ENCODE results near the gene OR3A2.
"Not testable (repeated sequence)": the region's sequence is repeated elsewhere in the genome, so short reads cannot be mapped to it uniquely, and the experiment has no call there.

Gene OR3A2

DNA sequence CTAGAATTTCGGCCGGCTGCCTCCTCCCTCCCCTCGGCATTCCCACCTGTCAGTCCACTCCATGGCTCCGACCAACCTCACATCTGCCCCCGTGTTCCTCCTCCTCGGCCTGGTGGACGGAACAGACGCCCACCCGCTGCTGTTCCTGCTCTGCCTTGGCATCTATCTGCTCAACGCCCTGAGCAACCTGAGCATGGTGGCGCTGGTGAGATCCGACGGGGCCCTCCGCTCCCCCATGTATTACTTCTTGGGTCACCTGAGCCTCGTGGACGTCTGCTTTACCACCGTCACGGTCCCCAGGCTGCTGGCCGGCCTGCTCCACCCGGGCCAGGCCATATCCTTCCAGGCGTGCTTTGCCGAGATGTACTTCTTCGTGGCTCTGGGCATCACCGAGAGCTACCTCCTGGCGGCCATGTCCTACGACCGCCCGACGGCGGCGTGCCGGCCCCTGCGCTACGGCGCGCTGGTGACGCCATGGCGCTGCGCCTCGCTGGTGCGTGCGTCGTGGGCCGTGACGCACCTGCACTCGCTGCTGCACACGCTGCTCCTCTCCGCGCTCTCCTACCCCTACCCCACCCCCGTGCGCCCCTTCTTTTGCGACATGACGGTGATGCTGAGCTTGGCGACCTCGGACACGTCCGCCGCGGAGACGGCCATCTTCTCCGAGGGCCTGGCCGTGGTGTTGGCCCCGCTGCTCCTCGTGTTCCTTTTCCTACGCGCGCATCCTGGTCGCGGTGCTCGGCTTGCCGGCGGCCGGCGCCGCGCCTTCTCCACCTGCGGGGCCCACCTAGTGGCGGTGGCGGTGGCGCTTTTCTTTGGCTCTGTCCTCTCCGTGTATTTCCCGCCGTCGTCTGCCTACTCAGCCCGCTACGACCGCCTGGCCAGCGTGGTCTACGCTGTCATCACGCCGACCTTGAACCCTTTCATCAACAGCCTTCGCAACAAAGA, at the start of gene OR3A2:
Gene OR3A2, minus strand, starts transcription at position 440 of the 948 bp plus-strand sequence.
- H3K4me3 ChIP-seq (ENCODE audit: low read length in 2 of 2): no peak within 1 kb of the TSS
- H3K27me3 ChIP-seq (ENCODE audit: control insufficient read depth in 2 of 2, insufficient read depth in 2 of 2, low read length in 2 of 2): peaks cover 0 to 5% of the 10 kb centered on the region in 2 donors
- H3K4me1 ChIP-seq (ENCODE audit: control insufficient read depth in 2 of 2, insufficient read depth in 2 of 2, low read length in 2 of 2): no peaks in the 10 kb centered on the region
- H3K27ac ChIP-seq (ENCODE audit: low read depth in 2 of 2, low read length in 2 of 2): no peak within 1 kb of the TSS
- no peaks in the 10 kb centered on the region for H3K36me3 ChIP-seq (ENCODE audit: control insufficient read depth in 2 of 2, insufficient read depth in 2 of 2, low read length in 2 of 2)
- H3K9me3 ChIP-seq (ENCODE audit: control insufficient read depth in 2 of 2, low read length in 2 of 2): no peaks in the 10 kb centered on the region
- no peak within 1 kb of the TSS for H3K9ac ChIP-seq (ENCODE audit: low read depth in 1 of 2, low read length in 2 of 2)

DNA sequence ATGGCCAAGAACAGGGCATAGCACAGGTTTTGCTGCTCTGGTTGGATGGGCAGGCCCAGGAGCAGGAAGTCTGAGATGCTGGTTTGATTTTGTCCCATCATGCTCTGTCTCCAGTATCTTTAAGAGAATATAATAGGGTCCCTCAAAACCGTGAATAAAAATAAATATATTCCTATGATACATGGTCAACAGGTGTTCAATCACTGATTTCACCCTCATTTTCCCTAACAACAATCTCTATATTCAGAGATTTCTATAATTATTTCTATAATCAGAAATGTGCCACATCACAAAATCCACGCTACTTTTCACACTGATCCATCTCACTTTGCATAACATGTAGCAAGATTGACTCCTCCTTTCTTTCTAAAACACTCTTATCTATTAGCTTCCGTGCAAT, 47.6 kb upstream of the OR3A2 start, which contains the start of gene OR1E2:
Gene OR1E2, minus strand, starts transcription at position 101 of the 400 bp plus-strand sequence. Its CDS starts 0 bp downstream, at position 101.
- H3K27me3 ChIP-seq (ENCODE audit: control insufficient read depth in 2 of 2, insufficient read depth in 2 of 2, low read length in 2 of 2): no peaks in the 10 kb centered on the region
- no peak within 1 kb of the TSS for H3K9ac ChIP-seq (ENCODE audit: low read depth in 1 of 2, low read length in 2 of 2)
- H3K27ac ChIP-seq (ENCODE audit: low read depth in 2 of 2, low read length in 2 of 2): no peak within 1 kb of the TSS
- H3K4me3 ChIP-seq (ENCODE audit: low read length in 2 of 2): no peak within 1 kb of the TSS
- H3K9me3 ChIP-seq (ENCODE audit: control insufficient read depth in 2 of 2, low read length in 2 of 2): no peaks in the 10 kb centered on the region
- no peaks in the 10 kb centered on the region for H3K36me3 ChIP-seq (ENCODE audit: control insufficient read depth in 2 of 2, insufficient read depth in 2 of 2, low read length in 2 of 2)
- H3K4me1 ChIP-seq (ENCODE audit: control insufficient read depth in 2 of 2, insufficient read depth in 2 of 2, low read length in 2 of 2): no peaks in the 10 kb centered on the region

DNA sequence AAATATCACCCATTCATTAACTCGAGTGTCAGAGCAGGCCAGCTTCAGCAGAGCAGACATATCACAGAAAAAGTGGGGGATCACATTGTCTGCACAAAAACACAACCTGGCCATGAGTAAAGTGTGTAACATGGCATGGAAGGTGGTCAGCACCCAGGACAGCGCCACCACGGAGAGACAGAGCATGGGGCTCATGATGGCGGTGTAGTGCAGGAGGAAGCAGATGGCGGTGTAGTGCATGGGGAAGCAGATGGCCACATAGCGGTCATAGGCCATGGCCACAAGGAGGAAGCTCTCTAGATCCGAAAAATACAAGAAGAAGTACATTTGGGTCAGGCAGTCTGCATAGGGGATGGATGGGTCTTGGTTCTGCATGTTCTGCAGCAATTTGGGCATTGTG, 47.1 kb upstream of the OR3A2 start:
- H3K4me1 ChIP-seq (ENCODE audit: control insufficient read depth in 2 of 2, insufficient read depth in 2 of 2, low read length in 2 of 2); H3K9me3 ChIP-seq (ENCODE audit: control insufficient read depth in 2 of 2, low read length in 2 of 2); H3K9ac ChIP-seq (ENCODE audit: low read depth in 1 of 2, low read length in 2 of 2); H3K27me3 ChIP-seq (ENCODE audit: control insufficient read depth in 2 of 2, insufficient read depth in 2 of 2, low read length in 2 of 2); H3K36me3 ChIP-seq (ENCODE audit: control insufficient read depth in 2 of 2, insufficient read depth in 2 of 2, low read length in 2 of 2); H3K27ac ChIP-seq (ENCODE audit: low read depth in 2 of 2, low read length in 2 of 2); H3K4me3 ChIP-seq (ENCODE audit: low read length in 2 of 2): not testable (repeated sequence)

DNA sequence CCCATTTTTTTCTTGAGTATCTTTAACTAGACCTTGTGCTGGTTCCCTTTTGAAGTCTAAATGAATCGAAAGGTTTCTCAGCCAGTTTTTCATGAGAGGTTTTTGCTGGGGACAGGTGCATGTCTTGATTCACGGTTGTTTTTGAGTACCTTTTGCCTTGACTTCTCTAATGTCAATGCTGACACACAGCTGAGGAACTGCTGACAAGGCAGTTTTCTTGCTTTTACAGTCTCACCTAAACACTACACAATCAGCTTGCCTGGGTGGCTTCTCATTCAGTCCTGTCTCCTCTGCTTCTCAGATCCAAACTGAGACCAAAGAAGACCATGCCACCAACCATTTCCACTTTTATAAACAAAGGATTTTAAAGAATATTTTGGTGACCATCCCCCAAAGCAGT, 32.1 kb upstream of the OR3A2 start:
- H3K9ac ChIP-seq (ENCODE audit: low read depth in 1 of 2, low read length in 2 of 2): no peak overlapping the region
- H3K4me3 ChIP-seq (ENCODE audit: low read length in 2 of 2): no peak overlapping the region
- H3K9me3 ChIP-seq (ENCODE audit: control insufficient read depth in 2 of 2, low read length in 2 of 2): no peaks in the 10 kb centered on the region
- no peak overlapping the region for H3K27ac ChIP-seq (ENCODE audit: low read depth in 2 of 2, low read length in 2 of 2)
- H3K27me3 ChIP-seq (ENCODE audit: control insufficient read depth in 2 of 2, insufficient read depth in 2 of 2, low read length in 2 of 2): no peaks in the 10 kb centered on the region
- no peaks in the 10 kb centered on the region for H3K4me1 ChIP-seq (ENCODE audit: control insufficient read depth in 2 of 2, insufficient read depth in 2 of 2, low read length in 2 of 2)
- H3K36me3 ChIP-seq (ENCODE audit: control insufficient read depth in 2 of 2, insufficient read depth in 2 of 2, low read length in 2 of 2): no peaks in the 10 kb centered on the region

DNA sequence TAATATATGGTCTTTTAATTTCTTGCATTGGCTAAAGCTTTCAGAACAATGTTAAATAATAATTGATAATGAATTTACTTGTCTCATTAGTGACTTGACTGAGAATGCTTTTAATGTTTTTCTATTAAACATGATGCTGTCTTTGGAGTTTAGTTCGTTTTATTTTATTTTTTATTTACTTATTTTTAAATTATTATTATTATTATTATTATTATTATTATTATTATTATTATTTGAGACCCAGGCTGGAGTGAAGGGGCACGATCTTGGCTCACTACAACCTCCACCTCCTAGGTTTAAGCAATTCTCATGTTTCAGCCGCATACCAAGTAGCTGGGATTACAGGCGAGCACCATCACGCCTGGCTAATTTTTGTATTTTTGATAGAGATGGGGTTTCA, 29.5 kb upstream of the OR3A2 start:
- no peaks in the 10 kb centered on the region for H3K27me3 ChIP-seq (ENCODE audit: control insufficient read depth in 2 of 2, insufficient read depth in 2 of 2, low read length in 2 of 2)
- no peak overlapping the region for H3K4me3 ChIP-seq (ENCODE audit: low read length in 2 of 2)
- no peaks in the 10 kb centered on the region for H3K36me3 ChIP-seq (ENCODE audit: control insufficient read depth in 2 of 2, insufficient read depth in 2 of 2, low read length in 2 of 2)
- H3K27ac ChIP-seq (ENCODE audit: low read depth in 2 of 2, low read length in 2 of 2): no peak overlapping the region
- no peak overlapping the region for H3K9ac ChIP-seq (ENCODE audit: low read depth in 1 of 2, low read length in 2 of 2)
- no peaks in the 10 kb centered on the region for H3K4me1 ChIP-seq (ENCODE audit: control insufficient read depth in 2 of 2, insufficient read depth in 2 of 2, low read length in 2 of 2)
- H3K9me3 ChIP-seq (ENCODE audit: control insufficient read depth in 2 of 2, low read length in 2 of 2): no peaks in the 10 kb centered on the region

DNA sequence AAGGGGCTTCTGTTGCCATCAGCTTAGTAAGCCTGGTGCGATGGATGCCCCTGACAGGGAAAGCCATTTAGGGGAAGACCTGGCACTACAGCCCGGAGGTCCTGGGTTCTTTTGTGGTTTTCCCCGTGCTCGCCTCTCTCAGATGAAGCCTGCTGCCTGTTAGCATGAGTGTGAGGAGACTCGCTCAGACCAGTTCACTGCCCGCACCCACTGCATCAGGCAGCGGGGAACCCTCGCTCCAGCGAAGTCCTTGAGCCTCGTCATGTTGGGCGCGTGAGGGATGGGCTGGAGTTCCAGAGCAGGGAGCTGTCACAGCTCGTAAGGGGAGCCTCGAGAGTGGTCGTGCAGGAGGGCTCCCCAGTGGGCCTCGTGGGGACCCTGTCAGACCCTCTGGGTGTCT, 26.1 kb upstream of the OR3A2 start:
- not testable (repeated sequence) for H3K27me3 ChIP-seq (ENCODE audit: control insufficient read depth in 2 of 2, insufficient read depth in 2 of 2, low read length in 2 of 2); H3K9me3 ChIP-seq (ENCODE audit: control insufficient read depth in 2 of 2, low read length in 2 of 2); H3K27ac ChIP-seq (ENCODE audit: low read depth in 2 of 2, low read length in 2 of 2); H3K4me3 ChIP-seq (ENCODE audit: low read length in 2 of 2); H3K36me3 ChIP-seq (ENCODE audit: control insufficient read depth in 2 of 2, insufficient read depth in 2 of 2, low read length in 2 of 2); H3K4me1 ChIP-seq (ENCODE audit: control insufficient read depth in 2 of 2, insufficient read depth in 2 of 2, low read length in 2 of 2); H3K9ac ChIP-seq (ENCODE audit: low read depth in 1 of 2, low read length in 2 of 2)

DNA sequence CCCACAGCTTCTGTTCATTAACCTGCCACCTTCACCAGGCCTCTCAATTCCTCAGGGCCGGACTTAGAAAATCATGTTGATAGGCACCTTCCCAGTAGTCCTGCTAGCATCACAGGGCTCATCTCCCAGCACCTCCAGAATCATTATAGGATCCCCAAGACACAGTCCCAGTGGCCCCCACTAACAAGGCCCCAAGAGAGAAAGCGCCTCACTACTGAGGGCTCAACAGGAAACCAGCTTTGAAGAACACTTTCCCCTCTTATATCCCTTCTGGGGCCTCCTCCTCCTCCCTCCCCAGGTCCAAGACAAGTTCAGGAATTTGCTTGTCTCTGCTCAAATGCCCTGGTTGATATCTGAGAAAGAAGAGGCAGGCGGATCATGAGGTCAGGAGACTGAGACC, 25.0 kb upstream of the OR3A2 start, which contains the start of gene OR3A3:
Gene OR3A3, plus strand, starts transcription at position 301 of the 400 bp plus-strand sequence.
- Histone ChIP-seq H3K9me3 (ENCODE audit: control insufficient read depth in 2 of 2, low read length in 2 of 2) (no peaks in the 10 kb centered on the region), H3K4me3 (ENCODE audit: low read length in 2 of 2) (no peak within 1 kb of the TSS), H3K27me3 (ENCODE audit: control insufficient read depth in 2 of 2, insufficient read depth in 2 of 2, low read length in 2 of 2) (no peaks in the 10 kb centered on the region), H3K9ac (ENCODE audit: low read depth in 1 of 2, low read length in 2 of 2) (no peak within 1 kb of the TSS), H3K36me3 (ENCODE audit: control insufficient read depth in 2 of 2, insufficient read depth in 2 of 2, low read length in 2 of 2) (no peaks in the 10 kb centered on the region), H3K27ac (ENCODE audit: low read depth in 2 of 2, low read length in 2 of 2) (no peak within 1 kb of the TSS), H3K4me1 (ENCODE audit: control insufficient read depth in 2 of 2, insufficient read depth in 2 of 2, low read length in 2 of 2) (no peaks in the 10 kb centered on the region)

DNA sequence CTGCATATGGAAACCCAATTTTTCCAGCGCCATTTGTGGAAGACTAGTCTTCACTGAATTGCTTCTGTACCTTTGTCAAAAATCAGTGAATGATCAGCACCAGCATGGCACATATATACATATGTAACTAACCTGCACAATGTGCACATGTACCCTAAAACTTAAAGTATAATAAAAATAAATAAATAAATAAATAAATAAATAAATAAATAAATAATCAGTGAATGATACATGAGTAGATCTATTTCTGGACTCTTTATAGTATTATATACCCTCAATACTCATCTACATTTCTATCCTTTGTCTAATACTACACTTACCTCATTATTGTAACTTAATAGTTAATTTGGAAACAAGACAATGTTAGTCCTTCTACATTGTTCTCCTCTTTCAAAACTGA, 17.7 kb upstream of the OR3A2 start:
- not testable (repeated sequence) for H3K27ac ChIP-seq (ENCODE audit: low read depth in 2 of 2, low read length in 2 of 2); H3K27me3 ChIP-seq (ENCODE audit: control insufficient read depth in 2 of 2, insufficient read depth in 2 of 2, low read length in 2 of 2); H3K4me1 ChIP-seq (ENCODE audit: control insufficient read depth in 2 of 2, insufficient read depth in 2 of 2, low read length in 2 of 2); H3K4me3 ChIP-seq (ENCODE audit: low read length in 2 of 2); H3K9ac ChIP-seq (ENCODE audit: low read depth in 1 of 2, low read length in 2 of 2); H3K36me3 ChIP-seq (ENCODE audit: control insufficient read depth in 2 of 2, insufficient read depth in 2 of 2, low read length in 2 of 2); H3K9me3 ChIP-seq (ENCODE audit: control insufficient read depth in 2 of 2, low read length in 2 of 2)

DNA sequence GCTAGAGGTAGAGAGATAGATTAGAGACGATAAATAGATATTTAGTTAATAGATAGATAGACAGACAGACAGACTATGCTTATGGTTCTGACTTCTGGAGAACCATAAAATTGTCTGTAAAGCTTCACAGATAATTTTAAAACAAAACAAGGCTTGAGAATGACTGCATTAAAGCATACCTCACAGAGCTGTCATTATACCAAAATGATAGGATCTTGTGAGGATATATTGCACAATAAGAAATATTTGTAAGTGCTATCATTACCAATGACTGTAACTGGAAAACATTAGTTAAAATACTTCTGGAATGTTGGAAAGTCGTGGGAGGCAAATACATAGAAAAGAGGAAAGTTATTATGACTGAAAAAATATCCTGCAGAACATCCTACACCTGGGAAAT, 15.7 kb upstream of the OR3A2 start:
- H3K4me3 ChIP-seq (ENCODE audit: low read length in 2 of 2): no peak overlapping the region
- H3K36me3 ChIP-seq (ENCODE audit: control insufficient read depth in 2 of 2, insufficient read depth in 2 of 2, low read length in 2 of 2): no peaks in the 10 kb centered on the region
- no peaks in the 10 kb centered on the region for H3K4me1 ChIP-seq (ENCODE audit: control insufficient read depth in 2 of 2, insufficient read depth in 2 of 2, low read length in 2 of 2)
- H3K9me3 ChIP-seq (ENCODE audit: control insufficient read depth in 2 of 2, low read length in 2 of 2): no peaks in the 10 kb centered on the region
- H3K27me3 ChIP-seq (ENCODE audit: control insufficient read depth in 2 of 2, insufficient read depth in 2 of 2, low read length in 2 of 2): no peaks in the 10 kb centered on the region
- H3K27ac ChIP-seq (ENCODE audit: low read depth in 2 of 2, low read length in 2 of 2): no peak overlapping the region
- no peak overlapping the region for H3K9ac ChIP-seq (ENCODE audit: low read depth in 1 of 2, low read length in 2 of 2)

DNA sequence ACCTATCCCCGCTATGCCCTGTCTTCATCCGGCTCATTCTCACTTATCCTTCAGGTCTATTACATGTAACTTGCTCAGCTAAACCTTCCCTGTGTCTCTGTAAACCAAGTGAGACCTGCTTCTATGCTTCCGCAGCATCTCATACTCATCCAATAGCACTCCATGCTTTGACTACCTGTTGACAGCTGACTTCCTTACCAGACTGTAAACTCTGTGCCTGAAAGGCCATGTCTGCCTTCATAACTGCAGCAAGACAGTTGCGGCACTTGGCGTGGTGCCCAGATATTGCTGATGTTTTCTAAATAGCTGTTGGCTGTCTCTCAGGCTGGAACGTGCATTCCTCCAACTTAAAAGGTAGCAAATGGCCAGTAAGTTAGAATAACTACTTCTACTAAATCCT, 13.9 kb upstream of the OR3A2 start:
- Histone ChIP-seq H3K27ac (ENCODE audit: low read depth in 2 of 2, low read length in 2 of 2) (no peak overlapping the region), H3K4me3 (ENCODE audit: low read length in 2 of 2) (no peak overlapping the region), H3K36me3 (ENCODE audit: control insufficient read depth in 2 of 2, insufficient read depth in 2 of 2, low read length in 2 of 2) (no peaks in the 10 kb centered on the region), H3K4me1 (ENCODE audit: control insufficient read depth in 2 of 2, insufficient read depth in 2 of 2, low read length in 2 of 2) (no peaks in the 10 kb centered on the region), H3K9ac (ENCODE audit: low read depth in 1 of 2, low read length in 2 of 2) (no peak overlapping the region), H3K9me3 (ENCODE audit: control insufficient read depth in 2 of 2, low read length in 2 of 2) (no peaks in the 10 kb centered on the region), H3K27me3 (ENCODE audit: control insufficient read depth in 2 of 2, insufficient read depth in 2 of 2, low read length in 2 of 2) (no peaks in the 10 kb centered on the region)

All from mucosa of rectum (tissue), 2 donors.